Measurements from ENCODE around the gene CLEC10A.

The CLEC10A gene

GRCh38 chr17:7111784-7112509 is 31.9 kb upstream of the CLEC10A start:
- H3K4me3 ChIP-seq (ENCODE audit: insufficient read depth, low read length, poor library complexity, severe bottlenecking), result no peak overlapping the region
- H3K27ac ChIP-seq (ENCODE audit: low read depth, low read length), result no peak overlapping the region
- no peaks in the 10 kb centered on the region for H4K20me1 ChIP-seq (ENCODE audit: low read depth, low read length)
- no peaks in the 10 kb centered on the region for H3F3A ChIP-seq (ENCODE audit: insufficient read depth)
- no peaks in the 10 kb centered on the region for H3K27me3 ChIP-seq (ENCODE audit: low read length)
- no peak overlapping the region for H3K4me2 ChIP-seq (ENCODE audit: low read depth, low read length, poor library complexity, severe bottlenecking)
- no peaks in the 10 kb centered on the region for H3K9me2 ChIP-seq (replicated peaks; ENCODE audit: insufficient read depth, low read length)
- H3K79me2 ChIP-seq (ENCODE audit: insufficient read depth, low read length), result no peaks in the 10 kb centered on the region
- no peaks in the 10 kb centered on the region for H3K9me3 ChIP-seq (ENCODE audit: insufficient read depth, low read length)
- TF ChIP-seq EZH2phosphoT487 (conservative IDR thresholded peaks at IDR 0.05; ENCODE audit: low read length) (no peak), CTCF (IDR thresholded peaks at IDR 0.05; ENCODE audit: insufficient read depth, low read length, poor library complexity, severe bottlenecking) (no peak)
- H3K9ac ChIP-seq (ENCODE audit: low read length), result no peak overlapping the region
- H2AFZ ChIP-seq (ENCODE audit: low read depth, low read length, severe bottlenecking), result no peak overlapping the region
- no peaks in the 10 kb centered on the region for H3K36me3 ChIP-seq (ENCODE audit: low read length)

GRCh38 chr17:7110617-7111306 is 30.7 kb upstream of the CLEC10A start:
- no peaks in the 10 kb centered on the region for H3K36me3 ChIP-seq (ENCODE audit: low read length)

GRCh38 chr17:7109461-7110322 is 29.6 kb upstream of the CLEC10A start:
- Histone ChIP-seq H4K20me1 (ENCODE audit: low read depth, low read length) (no peaks in the 10 kb centered on the region), H3K4me2 (ENCODE audit: low read depth, low read length, poor library complexity, severe bottlenecking) (no peak overlapping the region), H3K9ac (ENCODE audit: low read length) (no peak overlapping the region), H3K4me3 (ENCODE audit: insufficient read depth, low read length, poor library complexity, severe bottlenecking) (no peak overlapping the region), H3K27me3 (ENCODE audit: low read length) (no peaks in the 10 kb centered on the region), H3F3A (ENCODE audit: insufficient read depth) (no peaks in the 10 kb centered on the region), H3K9me2 (replicated peaks; ENCODE audit: insufficient read depth, low read length) (no peaks in the 10 kb centered on the region), H3K36me3 (ENCODE audit: low read length) (no peaks in the 10 kb centered on the region), H3K79me2 (ENCODE audit: insufficient read depth, low read length) (no peaks in the 10 kb centered on the region), H3K9me3 (ENCODE audit: insufficient read depth, low read length) (no peaks in the 10 kb centered on the region), H3K27ac (ENCODE audit: low read depth, low read length) (no peak overlapping the region), H2AFZ (ENCODE audit: low read depth, low read length, severe bottlenecking) (no peak overlapping the region)
- TF ChIP-seq CTCF (IDR thresholded peaks at IDR 0.05; ENCODE audit: insufficient read depth, low read length, poor library complexity, severe bottlenecking), result no peak
- TF ChIP-seq EZH2phosphoT487 (conservative IDR thresholded peaks at IDR 0.05; ENCODE audit: low read length), result no peak

More at GRCh38 chr17:7110617-7111306, 30.7 kb upstream of the CLEC10A start:
- H3K9ac ChIP-seq (ENCODE audit: low read length), result no peak overlapping the region
- H3K4me3 ChIP-seq (ENCODE audit: insufficient read depth, low read length, poor library complexity, severe bottlenecking), result no peak overlapping the region
- no peaks in the 10 kb centered on the region for H3K79me2 ChIP-seq (ENCODE audit: insufficient read depth, low read length)
- no peaks in the 10 kb centered on the region for H3K27me3 ChIP-seq (ENCODE audit: low read length)
- H4K20me1 ChIP-seq (ENCODE audit: low read depth, low read length), result no peaks in the 10 kb centered on the region
- H3K9me3 ChIP-seq (ENCODE audit: insufficient read depth, low read length), result no peaks in the 10 kb centered on the region
- no peak overlapping the region for H3K4me2 ChIP-seq (ENCODE audit: low read depth, low read length, poor library complexity, severe bottlenecking)
- H2AFZ ChIP-seq (ENCODE audit: low read depth, low read length, severe bottlenecking), result no peak overlapping the region
- H3K9me2 ChIP-seq (replicated peaks; ENCODE audit: insufficient read depth, low read length), result no peaks in the 10 kb centered on the region
- TF ChIP-seq EZH2phosphoT487 (conservative IDR thresholded peaks at IDR 0.05; ENCODE audit: low read length) (no peak), CTCF (IDR thresholded peaks at IDR 0.05; ENCODE audit: insufficient read depth, low read length, poor library complexity, severe bottlenecking) (no peak)
- no peaks in the 10 kb centered on the region for H3F3A ChIP-seq (ENCODE audit: insufficient read depth)
- H3K27ac ChIP-seq (ENCODE audit: low read depth, low read length), result no peak overlapping the region
